ENCODE results near the gene SLC12A9.

SLC12A9 gene

DNA sequence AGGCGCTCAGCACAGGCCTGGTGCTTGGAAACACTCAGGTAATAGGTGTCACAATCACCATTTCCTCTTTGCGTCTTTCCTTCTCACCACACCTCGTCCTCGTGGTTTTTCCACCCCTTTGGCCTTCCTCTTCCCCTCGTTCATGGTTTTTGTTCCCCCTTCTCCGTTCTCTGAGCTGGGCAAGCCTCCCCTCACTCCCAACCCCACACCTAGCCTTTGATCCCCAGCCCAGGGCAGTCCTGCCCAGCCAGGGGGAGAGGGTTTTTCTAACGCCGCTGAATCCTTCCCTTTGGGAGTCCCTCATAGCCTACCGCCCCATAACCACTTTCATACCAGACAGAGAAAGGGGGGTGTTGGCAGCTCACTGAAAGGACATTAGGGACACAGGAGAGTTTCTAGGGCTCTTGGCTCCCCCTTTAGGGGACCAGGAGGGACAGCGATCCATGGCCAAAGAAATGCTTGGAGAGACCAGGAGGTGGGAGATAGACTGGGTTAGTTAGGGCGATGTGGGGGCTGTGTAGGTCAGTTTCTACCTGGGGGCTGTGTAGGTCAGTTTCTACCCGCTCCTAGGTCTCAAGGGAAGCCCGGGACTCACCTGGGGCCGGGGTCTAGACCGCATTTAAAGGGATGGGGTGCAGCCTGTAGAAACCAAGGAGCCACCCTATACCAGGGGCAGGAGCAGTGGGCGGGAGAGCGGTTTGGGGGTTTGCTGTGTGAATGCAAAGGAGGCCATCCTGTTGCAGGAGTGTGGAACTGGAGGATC lies 26.6 kb upstream of the SLC12A9 start:
- POLR2A ChIA-PET: interaction anchor here (0.6 to 2.5 kb wide), 3 partner anchors 11 to 120 kb away, joined by 3 to 21 read pairs (median 7); partner anchors contain the start of genes POP7 and SLC12A9
- DNase-seq (ENCODE audit: extremely low spot score): no peak
- CTCF ChIA-PET: interaction anchor here (0.5 to 1.2 kb wide), 2 partner anchors 120 to 217 kb away, joined by 3 read pairs; partner anchors contain the start of gene POP7
- TF ChIP-seq CTBP1 (IDR thresholded peaks at IDR 0.05; ENCODE audit: borderline replicate concordance) (no peak), HDGF (IDR thresholded peaks at IDR 0.05; ENCODE audit: borderline replicate concordance) (no peak), SP1 (IDR thresholded peaks at IDR 0.05) (no peak), ZNF384 (IDR thresholded peaks at IDR 0.05) (no peak), L3MBTL2 (conservative IDR thresholded peaks at IDR 0.05) (no peak), FOXK2 (IDR thresholded peaks at IDR 0.05) (no peak), FOXA1 (IDR thresholded peaks at IDR 0.05) (no peak), LEF1 (IDR thresholded peaks at IDR 0.05; ENCODE audit: borderline replicate concordance) (no peak), BHLHE40 (IDR thresholded peaks at IDR 0.05; ENCODE audit: borderline replicate concordance) (no peak), ARNT (IDR thresholded peaks at IDR 0.05) (no peak), ELF4 (IDR thresholded peaks at IDR 0.05) (no peak), TARDBP (IDR thresholded peaks at IDR 0.05) (no peak), SUZ12 (IDR thresholded peaks at IDR 0.05) (no peak), NFRKB (IDR thresholded peaks at IDR 0.05) (no peak), FOXM1 (IDR thresholded peaks at IDR 0.05; ENCODE audit: borderline replicate concordance) (no peak)
- TF ChIP-seq, protein P1, sequence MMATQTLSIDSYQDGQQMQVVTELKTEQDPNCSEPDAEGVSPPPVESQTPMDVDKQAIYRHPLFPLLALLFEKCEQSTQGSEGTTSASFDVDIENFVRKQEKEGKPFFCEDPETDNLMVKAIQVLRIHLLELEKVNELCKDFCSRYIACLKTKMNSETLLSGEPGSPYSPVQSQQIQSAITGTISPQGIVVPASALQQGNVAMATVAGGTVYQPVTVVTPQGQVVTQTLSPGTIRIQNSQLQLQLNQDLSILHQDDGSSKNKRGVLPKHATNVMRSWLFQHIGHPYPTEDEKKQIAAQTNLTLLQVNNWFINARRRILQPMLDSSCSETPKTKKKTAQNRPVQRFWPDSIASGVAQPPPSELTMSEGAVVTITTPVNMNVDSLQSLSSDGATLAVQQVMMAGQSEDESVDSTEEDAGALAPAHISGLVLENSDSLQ (IDR thresholded peaks at IDR 0.05): no peak

DNA sequence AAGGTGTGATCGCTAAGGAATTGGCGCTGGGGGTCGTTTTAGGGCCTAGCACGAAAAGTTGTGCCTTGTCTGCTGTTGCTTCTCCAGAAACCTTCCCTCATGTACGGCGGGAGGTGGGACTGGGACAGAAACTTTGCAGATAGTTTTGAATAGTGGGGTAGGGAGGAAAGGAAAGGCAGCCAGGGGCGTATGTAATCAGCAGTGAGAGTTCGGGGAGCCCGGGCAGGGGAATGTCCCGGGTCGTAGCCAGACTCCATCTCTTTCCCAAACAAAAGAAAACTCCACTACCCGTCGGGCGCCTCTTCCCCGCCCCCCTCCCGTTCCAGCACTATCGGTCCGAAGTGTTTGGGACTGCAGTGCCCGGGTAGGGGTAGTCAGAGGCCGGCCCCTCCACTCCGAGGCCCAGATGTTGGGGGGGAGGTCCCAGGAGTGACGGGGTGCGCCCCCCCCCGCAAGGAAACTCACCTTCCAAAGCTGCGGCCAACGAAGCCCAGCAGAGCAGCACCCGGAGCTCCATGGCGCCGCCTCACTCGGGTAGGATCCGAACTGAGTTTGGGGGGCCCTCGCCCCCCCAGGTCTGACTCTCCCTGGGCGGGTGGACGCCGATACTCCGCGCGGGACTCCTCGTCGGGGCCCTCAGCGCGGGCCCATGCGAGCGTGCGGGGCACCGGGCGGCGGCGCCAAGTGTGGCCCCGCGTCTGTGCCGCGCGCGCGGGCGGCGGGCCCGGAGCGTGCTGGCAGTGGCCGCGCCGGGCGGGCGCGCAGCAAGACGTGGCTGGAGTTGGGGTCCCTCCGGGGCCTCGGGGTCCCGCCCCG lies 25.8 kb upstream of the SLC12A9 start:
- ChIA-PET CTCF (interaction anchor here (0.6 to 1.2 kb wide), 3 partner anchors 16 to 121 kb away, joined by 3 read pairs; partner anchors contain the start of gene POP7), POLR2A (interaction anchor here (0.5 to 3.2 kb wide), 14 partner anchors 10 to 121 kb away, joined by 3 to 27 read pairs (median 6); partner anchors contain the start of genes POP7, SLC12A9, SRRT and TRIP6)
- TF ChIP-seq BHLHE40 (IDR thresholded peaks at IDR 0.05; ENCODE audit: borderline replicate concordance) (no peak), FOXM1 (IDR thresholded peaks at IDR 0.05; ENCODE audit: borderline replicate concordance) (0 out of 2 replicates have a peak, but pooled peaks have one; percentile 36)
- no peak for DNase-seq (ENCODE audit: extremely low spot score)

DNA sequence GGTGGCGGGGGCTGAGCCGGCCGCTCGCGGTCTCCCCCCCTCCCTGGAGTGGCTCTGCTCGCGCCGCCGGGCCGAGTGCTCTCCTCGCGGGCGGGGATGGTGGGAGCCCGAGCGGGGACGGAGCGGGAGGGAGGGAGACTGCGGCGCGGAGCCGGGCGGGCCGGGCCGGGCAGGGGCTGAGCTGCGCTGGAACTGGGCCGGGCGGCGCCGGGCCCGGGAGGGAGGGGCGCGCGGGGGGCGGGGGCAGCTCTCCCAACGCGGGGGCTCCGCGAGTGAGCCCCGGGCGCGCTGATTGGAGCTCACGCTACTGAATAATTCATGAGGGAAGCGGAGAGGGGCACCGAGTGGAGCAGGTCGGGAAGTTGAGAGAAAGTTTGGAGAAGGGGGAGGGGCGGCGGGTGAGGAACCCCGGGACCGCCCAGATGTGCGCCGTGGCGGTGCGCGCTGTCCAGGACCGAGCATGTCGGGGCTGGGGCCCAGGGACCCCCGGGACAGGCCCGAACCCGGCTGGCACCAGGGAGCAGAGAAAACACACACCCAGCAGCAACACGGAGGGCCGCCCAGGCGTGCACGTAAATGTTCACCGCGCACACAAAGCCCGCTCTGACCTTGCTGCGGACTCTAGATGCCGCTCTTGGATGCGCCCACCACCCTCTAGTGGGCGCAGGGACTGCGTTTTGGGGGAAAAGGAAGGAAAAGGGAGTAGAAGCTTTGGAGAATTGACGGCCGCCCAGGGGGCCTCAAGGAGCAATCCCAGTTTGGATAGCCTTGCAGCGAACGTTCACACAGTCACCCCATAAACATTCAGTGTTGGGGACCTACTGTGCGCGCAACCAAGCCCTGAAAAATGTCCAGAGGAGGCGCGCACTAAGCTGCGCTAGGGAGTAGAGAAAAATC lies 24.9 kb upstream of the SLC12A9 start, which contains the start of gene EPHB4:
Gene EPHB4, minus strand, starts transcription at position 194 of the 897 bp plus-strand sequence. CDS start 493 bp downstream, outside the sequence.
- TF ChIP-seq ARNT (IDR thresholded peaks at IDR 0.05) (no peak), L3MBTL2 (conservative IDR thresholded peaks at IDR 0.05) (peak; percentile 26; the same call in 1 of the 2 replicates), NFRKB (IDR thresholded peaks at IDR 0.05) (no peak), FOXA1 (IDR thresholded peaks at IDR 0.05) (no peak)
- TF ChIP-seq, protein P1 (IDR thresholded peaks at IDR 0.05): no peak
- ChIA-PET POLR2A (interaction anchor here (0.5 to 3.2 kb wide), 14 partner anchors 9 to 122 kb away, joined by 3 to 27 read pairs (median 5); partner anchors contain the start of genes POP7, SLC12A9, SRRT and TRIP6), CTCF (interaction anchor here (0.6 to 0.9 kb wide), 4 partner anchors 16 to 120 kb away, joined by 3 to 8 read pairs (median 4); no protein-coding TSS in a partner anchor)
- peak; percentile 85 for DNase-seq (ENCODE audit: extremely low spot score)

DNA sequence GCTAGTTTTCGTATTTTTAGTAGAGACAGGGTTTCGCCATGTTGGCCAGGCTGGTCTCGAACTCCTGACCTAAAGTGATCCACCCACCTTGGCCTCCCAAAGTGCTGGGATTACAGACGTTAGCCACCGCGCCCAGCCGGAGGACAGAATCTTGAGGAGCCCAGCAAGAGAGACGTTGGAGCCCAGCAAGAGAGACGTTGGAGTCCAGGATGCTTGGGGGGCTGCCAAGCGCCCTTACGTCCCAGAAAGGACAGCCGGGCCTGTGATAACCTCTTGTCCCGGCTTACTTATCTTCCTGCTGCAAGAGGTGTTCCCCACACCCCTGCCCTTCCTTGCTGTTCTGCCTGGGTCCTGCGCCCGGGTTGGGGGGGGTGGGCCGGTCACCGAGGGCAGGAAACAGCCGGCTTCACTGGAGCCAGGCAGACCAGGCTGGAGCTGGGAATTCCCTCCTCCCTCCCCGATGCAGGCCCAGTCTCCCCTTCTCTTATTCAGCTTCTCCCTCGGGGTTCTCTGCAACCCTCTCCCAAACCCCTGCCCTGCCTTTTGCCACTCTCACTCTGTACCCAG lies 23.3 kb upstream of the SLC12A9 start:
- ChIA-PET POLR2A (interaction anchor here (1.1 to 3.2 kb wide), 2 partner anchors 23 to 46 kb away, joined by 3 to 27 read pairs; partner anchors contain the start of genes SLC12A9 and SRRT), CTCF (no interaction called here)
- DNase-seq (ENCODE audit: extremely low spot score): no peak
- TF ChIP-seq ELF4 (IDR thresholded peaks at IDR 0.05): no peak
- TF ChIP-seq, protein P1 (IDR thresholded peaks at IDR 0.05): no peak
- TF ChIP-seq ARNT (IDR thresholded peaks at IDR 0.05): no peak
- TF ChIP-seq FOXK2 (IDR thresholded peaks at IDR 0.05): no peak
- TF ChIP-seq L3MBTL2 (conservative IDR thresholded peaks at IDR 0.05): no peak
- TF ChIP-seq SP1 (IDR thresholded peaks at IDR 0.05): no peak
- TF ChIP-seq TARDBP (IDR thresholded peaks at IDR 0.05): no peak
- TF ChIP-seq NFRKB (IDR thresholded peaks at IDR 0.05): no peak
- TF ChIP-seq FOXA1 (IDR thresholded peaks at IDR 0.05): no peak
- TF ChIP-seq BHLHE40 (IDR thresholded peaks at IDR 0.05; ENCODE audit: borderline replicate concordance): no peak
- TF ChIP-seq ZNF384 (IDR thresholded peaks at IDR 0.05): no peak
- TF ChIP-seq FOXM1 (IDR thresholded peaks at IDR 0.05; ENCODE audit: borderline replicate concordance): no peak
- TF ChIP-seq HDGF (IDR thresholded peaks at IDR 0.05; ENCODE audit: borderline replicate concordance): no peak
- TF ChIP-seq CTBP1 (IDR thresholded peaks at IDR 0.05; ENCODE audit: borderline replicate concordance): no peak
- no peak for TF ChIP-seq SUZ12 (IDR thresholded peaks at IDR 0.05)
- no peak for TF ChIP-seq LEF1 (IDR thresholded peaks at IDR 0.05; ENCODE audit: borderline replicate concordance)
